Middle frontal gyrus (tissue), 1 donor: Measurements from ENCODE around the gene NCKAP5.
"Not testable (repeated sequence)": the region's sequence is repeated elsewhere in the genome, so short reads cannot be mapped to it uniquely, and the experiment has no call there.

Experiments used
- DNase-seq: peaks from one replicate; pipeline ENCODE4 v3.0.0-alpha.2; 2015; ENCODE audit warnings: low spot score; ENCODE audit errors: extremely low spot score

NCKAP5 gene

DNA sequence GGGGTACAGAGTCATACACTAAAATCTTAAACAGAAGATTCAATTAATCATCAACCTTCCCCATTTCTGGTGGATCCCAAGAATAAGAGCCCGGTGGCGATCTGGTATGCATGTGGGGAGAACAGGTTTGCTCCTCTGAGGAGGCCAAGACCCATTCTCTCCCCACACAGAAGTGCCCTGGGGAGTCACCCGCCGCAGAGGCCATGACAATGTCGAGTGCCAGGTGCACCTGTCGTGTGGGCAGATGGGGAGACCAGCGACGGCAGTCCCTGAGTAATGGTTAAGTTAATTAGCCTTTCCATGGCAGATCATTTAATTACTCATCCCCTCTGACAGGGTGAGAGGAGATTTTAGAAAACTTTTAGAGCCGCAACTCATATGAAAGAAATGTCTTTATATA lies 345.0 kb downstream of the NCKAP5 start:
- DNase-seq = no peak

DNA sequence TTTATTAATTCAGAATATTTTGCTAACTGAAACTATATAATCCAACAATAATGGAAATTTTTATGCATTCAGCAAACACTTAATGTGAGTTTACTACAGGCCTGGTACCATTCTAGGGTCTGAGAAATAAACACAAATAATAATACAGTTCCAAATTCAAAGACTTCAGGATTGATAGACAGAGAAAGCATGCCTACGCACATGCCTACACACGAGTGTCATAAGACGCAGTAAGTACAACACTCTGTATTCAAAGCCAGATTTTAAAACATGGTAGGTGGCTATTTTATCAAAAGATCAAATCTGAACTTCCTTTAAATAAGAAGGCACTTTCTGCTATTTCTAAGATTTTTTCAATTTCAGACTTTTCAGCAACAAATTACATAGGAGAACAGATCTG lies 346.9 kb downstream of the NCKAP5 start:
- no peak for DNase-seq

DNA sequence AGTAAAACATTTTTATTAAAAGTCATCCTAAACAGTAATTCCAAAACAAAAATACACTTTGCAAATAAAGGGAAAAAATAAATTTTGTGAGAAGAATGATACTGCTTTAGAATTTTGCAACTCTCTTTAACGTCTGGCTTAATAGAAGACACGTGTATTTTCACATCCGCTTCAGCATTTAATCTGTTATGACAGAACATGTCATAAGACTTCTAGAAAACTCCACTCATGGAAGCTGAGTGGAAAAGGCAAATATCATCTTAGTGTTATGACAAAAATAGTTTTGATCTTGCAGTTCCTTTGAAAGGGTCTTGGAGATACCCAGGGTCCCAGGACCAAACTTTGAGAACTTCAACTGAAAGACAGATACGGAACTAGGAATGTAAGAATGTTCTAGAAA lies 350.1 kb downstream of the NCKAP5 start:
- no peak for DNase-seq

DNA sequence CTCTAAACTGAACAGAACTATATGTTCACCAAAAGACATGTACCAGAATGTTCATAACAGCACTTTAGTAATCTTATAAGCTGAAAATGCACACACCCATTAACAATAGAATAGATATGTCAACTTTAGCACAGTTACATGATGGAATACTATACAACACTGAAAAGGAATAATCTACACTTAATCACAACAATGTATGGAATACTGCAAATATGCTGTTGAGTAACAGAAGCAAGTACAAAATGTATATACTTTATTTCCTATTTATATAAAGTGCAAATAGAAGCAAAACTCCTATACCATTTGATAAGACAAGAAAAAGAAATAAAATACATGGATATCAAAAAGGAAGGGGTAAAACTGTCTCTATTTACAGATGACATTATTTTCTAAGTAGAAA lies 352.8 kb downstream of the NCKAP5 start:
- no peak for DNase-seq

DNA sequence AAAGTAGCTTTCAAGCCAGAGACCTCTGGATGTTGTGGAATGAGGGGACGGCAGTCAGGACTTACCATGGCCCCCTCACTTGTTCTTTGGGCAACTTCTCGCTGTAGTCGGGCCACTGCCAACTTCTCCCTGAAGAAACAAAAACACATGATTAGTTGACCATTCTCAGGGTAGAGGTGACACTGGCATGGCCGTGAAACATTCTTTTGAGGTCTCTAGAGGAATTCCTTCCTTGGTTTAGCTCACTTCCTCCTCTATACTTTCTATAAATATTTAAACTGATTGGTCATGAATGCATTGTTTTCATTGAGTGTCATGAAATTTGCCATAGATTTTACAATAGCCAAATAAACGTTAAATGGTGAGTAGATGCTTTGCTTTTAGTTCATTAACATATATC lies 354.6 kb downstream of the NCKAP5 start:
- DNase-seq = no peak

DNA sequence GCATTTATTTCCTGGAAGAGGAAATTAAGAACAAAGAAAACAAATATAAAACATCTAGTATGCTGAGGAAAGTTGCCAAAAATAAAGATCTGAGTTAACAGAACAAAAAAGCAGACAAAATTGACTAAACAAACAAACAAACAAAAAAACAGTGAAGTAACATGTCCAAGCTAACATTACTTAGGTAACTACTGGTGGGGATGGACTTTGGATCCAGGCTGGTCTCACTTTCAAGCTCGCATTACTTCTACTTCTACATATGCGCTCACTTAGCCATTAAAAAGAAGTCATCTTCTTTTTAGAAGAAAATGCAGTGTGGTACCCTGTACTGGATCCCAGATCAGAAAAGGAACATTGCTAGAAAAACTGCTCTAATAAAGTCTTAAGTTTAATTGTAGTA lies 358.9 kb downstream of the NCKAP5 start:
- no peak for DNase-seq

DNA sequence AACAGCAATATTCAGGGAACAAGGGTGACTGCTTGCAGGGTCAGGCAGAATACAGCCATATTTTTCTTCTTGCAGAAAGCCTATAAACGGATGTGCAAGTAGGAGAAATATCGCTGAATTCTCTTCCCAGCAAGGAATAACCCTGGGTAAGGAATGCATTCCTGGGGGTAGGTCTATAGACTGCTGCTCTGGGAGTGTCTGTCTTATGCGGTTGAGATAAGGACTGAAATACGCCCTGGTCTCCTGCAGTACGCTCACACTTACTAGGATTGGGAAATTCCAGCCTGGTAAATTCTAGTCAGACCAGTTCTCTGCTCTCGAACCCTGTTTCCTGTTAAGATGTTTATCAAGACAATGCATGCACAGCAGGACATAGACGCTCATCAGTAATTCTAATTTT lies 361.6 kb downstream of the NCKAP5 start:
- not testable (repeated sequence) for DNase-seq

DNA sequence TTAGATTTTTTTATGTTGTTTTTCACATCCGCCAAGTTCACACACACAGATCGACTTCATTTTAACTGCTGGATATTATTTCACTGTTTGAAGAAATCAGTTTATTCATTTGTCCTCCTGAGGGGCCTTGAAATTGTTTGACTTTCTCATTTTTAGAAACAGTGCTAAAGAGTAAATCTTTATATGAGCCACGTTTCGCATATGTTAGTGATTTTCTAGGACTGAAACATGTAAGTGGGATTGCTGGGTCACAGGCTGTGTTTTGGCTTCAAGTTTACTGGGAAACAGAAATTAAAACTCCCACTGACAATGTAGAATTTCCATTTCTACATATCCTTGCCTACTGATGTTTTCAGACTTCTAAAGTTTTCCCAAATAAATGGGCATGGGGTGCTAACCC lies 363.8 kb downstream of the NCKAP5 start:
- no peak for DNase-seq

DNA sequence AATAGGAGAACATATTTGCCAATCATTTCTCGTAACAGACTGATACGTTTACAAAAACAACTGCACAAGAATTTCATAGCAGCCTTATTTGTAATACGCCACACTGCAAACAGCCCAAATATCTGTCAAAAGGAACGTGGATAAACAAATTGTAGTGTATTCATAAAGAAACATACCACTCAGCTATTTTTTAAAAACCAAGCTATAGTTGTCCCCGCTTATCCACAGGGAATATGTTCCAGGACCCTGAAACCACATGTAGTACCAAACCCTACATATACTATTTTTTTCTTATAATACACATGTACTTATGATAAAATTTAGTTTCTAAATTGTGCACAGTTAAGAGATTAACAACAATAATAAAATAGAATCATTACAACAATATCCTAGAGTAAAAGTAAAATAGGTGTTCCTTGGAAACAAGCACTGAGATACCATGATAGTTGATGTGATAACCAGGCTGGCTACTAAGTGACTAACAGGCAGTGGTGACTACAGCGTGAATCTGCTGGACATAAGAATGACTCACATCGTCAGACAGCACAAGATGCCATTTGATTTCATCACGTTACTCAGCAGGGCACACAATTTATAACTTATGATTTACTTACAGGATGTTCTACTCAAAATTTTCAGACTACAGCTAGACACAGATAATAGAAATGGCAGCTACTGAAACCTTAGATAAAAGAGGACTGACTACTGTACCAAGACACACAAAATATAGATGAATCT lies 367.4 kb downstream of the NCKAP5 start:
- no peak for DNase-seq

DNA sequence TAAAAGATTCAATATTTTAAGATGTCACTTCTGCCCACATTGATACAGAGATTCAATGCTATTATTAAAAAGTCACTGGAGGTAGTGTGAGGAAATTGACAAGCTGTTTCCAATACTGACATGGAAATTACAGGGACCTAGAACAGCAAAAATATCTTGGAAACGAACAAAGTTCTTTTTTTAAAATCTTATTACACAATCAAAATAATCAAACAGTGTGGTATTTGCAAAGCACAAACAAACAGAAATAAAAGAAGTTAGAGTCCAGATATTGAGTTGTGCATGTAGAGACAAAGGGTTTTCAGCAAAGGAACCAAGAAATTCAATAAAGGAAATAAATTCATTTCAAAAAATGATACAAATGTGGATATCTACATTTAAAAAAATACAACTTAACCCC lies 369.6 kb downstream of the NCKAP5 start:
- no peak for DNase-seq

DNA sequence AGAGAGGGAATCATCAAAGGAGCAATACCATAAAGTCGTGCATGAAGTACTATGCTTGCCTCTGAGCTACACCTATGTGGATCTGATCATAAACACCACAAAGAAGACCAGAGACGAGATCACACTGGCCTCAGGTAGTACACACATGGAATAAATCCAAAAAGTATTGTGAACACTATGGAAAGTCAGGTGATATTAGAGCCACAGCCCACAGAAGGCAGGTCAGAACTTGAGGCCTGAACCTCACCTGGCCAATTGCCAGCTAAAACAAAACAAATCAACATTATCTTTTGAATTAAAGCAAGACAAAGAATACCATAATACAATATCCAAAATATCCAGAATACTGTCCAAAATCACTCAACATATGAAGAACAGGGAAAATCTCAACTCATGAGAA lies 371.1 kb downstream of the NCKAP5 start:
- DNase-seq = no peak

DNA sequence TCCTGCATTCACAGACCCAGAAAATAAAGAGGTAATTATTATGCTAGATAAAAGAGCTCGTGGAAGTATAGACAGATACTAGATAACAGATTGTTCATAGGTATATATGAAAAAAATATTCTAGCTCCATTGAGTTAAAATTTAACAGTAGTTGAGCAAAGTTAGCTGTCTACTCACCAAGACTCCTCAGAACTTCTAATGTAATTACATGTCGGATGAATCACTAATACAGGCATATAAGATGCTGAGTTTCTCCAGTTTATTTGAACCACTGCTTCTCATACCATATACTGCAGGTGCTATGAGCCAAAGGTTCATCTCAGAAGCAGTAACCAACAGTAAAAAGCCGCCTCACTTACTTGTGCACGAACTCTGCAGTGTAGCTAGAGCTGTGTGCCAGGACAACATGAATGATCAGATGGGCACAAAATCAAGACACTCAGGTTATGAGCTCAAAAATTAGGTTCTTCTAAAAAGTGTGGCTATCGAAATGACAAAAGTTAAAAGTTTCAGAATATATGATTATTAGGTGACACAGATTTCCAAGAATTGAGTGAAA lies 373.4 kb downstream of the NCKAP5 start:
- DNase-seq = no peak

DNA sequence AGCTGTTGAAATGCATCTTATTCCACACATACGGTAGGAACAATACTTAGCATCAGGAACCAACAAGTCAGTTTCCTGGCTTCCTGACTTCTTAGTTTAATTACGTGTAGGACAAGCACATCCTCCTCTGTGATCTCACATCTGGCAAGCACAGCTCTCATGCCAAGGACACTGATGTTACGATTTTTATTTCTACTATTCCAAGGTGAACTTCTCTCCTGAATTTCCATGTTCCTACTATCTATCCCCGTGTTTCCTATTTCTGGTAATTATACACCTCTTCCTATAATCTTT lies 374.0 kb downstream of the NCKAP5 start:
- no peak for DNase-seq

DNA sequence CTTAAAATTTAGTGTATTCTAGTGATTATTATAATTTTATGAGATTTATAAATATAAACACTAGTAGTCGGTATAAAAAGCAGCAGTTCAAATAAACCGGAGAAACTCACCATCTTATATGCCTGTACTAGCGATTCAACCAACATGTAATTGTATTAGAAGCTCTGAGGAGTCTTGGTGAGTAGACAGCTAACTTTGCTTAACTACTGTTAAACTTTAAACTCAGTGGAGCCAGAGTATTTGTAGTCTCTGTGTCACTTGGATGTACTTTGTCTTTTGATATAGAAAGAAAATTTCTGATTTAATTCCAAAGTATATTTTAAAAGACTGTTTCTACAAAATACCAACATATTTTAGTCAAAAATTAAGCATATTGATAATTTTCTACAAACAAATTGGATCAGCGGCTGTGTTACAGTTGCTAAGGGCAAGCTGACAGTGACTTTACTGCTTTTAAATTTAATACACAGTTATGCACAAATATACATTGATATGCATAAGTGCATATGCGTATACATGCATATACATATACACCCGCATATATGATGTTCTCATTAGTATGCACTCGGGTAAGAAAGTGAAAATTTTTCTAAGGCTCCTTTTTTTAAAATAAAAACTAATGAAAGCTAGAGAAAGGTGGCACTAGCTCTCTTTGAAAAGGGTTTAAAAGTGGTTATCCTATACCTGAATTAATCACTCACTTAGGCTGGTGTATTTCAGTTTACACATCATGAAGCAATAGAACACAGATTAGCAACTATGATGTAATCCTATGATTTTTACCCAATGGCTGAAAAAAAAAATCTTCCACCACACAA lies 374.5 kb downstream of the NCKAP5 start:
- no peak for DNase-seq

DNA sequence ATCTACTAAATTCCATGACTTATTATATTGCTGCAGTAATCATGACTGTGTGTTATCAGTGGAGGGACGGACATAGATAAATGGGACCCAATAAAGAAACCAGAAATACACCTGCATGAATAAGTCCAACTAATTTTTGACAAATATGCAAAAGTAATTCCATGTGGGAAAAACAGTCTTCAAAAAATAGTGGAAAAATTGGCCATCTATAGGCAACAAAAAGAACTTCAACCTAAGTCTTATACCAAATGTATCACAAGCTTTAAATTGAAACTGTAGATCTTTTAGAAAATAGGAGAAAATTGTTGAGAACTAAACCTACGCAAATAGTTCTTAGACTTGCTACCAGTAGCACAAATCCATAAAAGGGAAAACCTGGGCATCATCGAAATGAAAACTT lies 376.2 kb downstream of the NCKAP5 start:
- no peak for DNase-seq

DNA sequence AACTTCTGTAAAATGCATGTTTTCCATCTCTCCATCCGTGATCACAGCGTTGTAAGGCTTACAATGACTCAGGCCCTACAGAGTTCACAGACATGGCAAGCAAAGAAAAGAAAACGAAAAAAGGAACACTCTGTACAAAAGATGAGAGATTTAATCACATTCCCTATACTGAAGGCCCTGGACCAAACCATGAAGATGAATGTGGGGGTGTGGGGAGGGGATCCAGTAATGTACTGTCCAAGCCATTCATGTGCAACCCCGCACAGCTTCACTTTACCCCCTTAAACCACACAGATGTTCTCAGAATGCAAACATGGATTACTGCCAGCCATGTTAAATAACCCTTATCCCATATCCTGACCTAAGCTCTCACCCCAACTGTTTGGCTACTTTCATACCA lies 391.1 kb downstream of the NCKAP5 start:
- no peak for DNase-seq

DNA sequence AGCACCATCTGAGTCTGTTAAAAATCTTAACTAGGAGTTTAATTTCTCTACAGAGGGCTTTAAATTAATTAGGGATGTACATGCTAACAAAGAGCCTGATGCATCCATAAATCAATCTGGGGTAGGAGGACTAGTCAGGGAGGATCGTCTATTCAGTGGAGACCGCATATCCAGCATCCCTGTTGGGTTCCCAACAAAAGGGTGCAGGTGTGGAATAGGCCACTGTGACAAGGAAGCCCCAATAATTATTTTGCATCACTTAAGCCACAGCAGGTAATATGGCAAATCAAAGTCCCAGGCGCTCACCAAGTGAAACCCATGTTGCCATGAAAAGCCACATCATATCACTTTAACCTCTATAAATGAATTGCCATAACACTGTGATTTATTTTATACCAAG lies 392.3 kb downstream of the NCKAP5 start:
- no peak for DNase-seq

DNA sequence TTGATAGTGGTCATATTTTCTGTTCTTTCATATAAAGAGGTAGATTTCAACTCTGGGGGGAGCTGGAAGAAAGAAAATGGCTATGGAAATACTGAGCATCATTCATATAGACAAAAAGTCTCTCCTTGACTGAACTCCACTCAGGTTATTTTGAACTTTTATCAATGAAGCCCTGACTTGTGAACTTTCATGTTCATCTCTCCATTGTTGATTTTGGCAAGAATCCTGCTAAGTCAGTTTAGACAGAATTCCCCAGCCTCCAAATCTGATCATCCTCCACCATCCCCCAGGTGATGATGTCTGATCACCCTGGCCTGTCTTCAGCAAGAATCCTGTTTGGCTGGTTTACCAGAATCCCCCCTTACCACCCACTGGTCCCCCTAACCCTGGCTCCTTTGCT lies 395.0 kb downstream of the NCKAP5 start:
- DNase-seq = no peak

DNA sequence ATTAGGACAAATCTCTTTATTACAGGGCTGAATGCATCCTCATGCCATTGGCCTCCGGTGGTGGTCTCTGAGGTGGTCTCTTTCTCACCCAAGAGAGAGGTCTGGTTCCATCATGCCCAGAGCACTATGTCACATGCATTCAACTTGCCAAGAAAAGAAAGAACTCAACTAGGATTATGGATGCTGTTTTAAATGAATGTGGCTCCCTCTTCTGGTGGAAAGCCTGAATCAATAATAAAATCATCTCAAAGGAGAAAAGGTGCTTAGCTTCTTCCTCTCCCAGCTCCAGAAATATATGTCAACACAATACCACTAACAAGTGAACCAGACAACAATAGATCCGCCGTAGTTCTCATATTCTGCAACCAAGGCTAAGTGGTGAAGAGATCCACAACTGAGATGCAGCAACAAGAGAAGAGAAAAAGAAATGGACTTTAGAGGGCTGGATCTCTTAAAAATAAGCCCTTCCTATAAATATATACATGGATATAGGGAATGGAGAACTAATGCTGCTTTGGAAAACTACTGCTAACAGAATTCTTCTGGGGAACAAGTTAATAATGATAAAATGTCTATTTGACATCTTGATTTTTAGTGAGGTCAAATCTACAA lies 396.8 kb downstream of the NCKAP5 start:
- DNase-seq = peak; percentile 22

DNA sequence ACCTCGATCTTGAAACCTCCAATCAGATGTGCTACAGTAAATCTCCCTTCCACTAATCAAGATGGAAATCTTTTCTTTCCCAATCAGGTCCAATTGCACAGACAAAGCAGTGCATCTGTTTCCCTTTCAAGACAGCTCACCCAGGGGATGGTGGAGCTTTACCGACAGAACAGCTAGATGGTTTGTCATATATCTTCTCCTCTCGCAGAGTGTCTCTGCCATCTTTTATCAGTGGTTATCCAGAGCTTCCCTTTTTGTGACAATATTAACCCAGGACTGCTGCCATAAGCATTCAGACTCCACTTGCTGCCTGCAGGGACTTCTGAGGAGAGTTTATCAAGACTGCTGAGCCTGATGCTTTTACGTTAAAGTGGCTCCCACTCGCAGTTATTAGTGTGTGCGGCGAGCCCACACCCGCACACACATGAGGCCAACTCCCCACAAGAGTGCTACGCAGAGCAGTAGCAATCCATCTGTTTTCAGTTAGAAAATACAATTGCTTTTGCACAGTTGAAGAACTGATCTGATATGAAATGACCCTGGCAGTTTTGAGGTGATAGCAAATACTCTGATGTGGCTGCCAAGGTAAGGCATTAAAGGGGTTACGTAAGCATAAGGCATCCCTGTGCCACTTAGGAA lies 398.9 kb downstream of the NCKAP5 start:
- no peak for DNase-seq

DNA sequence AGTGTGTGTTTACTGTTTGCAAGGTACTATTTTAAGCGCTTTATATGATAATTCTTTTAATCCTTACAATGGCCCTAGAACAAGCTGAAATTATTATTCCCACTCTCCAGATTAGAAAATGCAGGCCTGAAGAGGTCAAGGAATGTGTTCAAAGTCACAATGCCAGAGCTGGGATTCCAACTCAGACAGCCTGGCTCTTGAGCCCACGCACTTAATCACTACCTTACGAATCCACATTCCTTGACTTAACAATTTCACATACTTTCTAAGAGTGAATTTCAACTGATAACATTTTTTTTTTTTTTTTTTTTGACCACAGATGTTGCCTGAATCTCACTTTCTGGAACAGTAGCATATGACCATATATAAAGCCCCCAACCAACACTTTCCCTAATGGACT lies 400.3 kb downstream of the NCKAP5 start:
- DNase-seq = no peak

DNA sequence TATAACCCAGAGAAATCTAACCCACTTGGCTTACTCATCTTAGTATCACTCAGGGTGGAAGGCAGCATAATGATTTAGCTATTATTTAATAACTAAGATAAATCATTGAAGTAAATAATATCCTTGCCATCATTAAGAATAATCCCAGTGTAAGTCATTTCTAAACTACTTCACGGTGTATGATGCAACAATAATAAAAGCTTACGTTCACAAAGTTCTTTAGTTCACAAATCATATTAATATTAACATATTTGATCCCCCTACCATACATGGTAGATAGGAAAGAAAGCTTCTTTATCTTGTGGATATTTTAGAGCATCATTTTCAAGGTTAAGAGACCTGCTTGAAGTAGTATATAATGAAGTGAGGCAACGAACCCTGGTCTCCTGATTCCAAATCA lies 401.0 kb downstream of the NCKAP5 start:
- no peak for DNase-seq
